GM18502 (cell line): ENCODE measurements around the gene DDIT4.
"Not testable (repeated sequence)": the region's sequence is repeated elsewhere in the genome, so short reads cannot be mapped to it uniquely, and the experiment has no call there.

Experiments
- ATAC-seq: cut with Tn5 transposase; IDR thresholded peaks from one replicate; pipeline ENCODE4 v1.9.1; 2021; ENCODE audit warnings: mild to moderate bottlenecking; ENCODE audit not compliant: unreplicated experiment, poor library complexity

Gene DDIT4

DNA sequence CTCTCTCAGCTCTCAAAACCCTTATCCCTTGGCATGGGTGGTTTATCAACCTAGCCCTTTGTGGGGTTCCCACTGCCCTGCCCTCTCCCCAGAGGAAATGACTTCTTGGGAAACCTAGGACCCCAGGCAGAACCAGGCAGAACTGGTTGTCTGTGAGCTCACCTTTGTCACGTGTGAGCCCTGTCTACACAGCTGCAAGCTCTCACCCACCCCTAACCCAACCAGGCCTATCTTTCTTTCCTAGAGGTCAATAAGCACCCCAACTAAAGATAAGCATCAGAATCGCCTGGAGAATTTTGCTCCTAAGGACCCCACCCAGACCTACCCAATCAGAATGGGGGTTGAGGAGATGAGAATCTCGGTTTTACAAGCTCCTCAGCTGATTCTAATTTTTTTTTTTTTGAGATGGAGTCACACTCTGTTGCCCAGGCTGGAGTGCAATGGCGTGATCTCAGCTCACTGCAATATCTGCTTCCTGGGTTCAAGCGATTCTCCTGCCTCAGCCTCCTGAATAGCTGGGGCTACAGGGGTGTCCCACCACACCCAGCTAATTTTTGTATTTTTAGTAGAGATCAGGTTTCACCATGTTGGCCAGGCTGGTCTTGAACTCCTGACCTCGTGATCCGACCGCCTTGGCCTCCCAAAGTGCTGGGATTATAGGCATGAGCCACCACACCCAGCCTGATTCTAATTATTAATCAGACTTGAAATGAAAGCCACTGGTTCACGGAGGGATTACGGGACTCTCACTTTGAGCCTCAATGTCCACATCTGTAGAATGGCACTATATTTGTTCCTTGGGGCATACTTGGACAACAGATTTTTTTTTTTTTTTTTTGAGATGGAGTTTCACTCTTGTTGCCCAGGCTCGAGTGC, 7.5 kb upstream of the DDIT4 start:
- no peak for ATAC-seq

DNA sequence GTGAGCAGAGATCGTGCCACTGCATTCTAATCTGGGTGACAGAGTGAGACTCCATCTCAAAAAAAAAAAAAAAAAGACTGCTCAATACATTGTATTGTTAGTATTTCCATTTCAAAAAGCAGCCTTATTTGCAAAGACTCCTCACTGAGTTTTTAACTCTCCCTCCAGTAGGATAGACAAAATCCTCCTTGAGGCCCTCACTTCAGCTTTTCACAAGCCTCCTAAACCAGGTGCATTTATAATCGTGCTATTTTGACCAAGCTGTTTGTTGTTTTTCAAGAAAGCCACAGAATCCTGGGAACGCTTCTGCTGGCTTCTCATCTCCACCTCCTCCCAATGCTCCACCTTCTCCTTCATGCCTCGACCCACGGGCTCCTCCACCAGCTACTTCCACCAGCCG, 6.3 kb upstream of the DDIT4 start:
- ATAC-seq = no peak

DNA sequence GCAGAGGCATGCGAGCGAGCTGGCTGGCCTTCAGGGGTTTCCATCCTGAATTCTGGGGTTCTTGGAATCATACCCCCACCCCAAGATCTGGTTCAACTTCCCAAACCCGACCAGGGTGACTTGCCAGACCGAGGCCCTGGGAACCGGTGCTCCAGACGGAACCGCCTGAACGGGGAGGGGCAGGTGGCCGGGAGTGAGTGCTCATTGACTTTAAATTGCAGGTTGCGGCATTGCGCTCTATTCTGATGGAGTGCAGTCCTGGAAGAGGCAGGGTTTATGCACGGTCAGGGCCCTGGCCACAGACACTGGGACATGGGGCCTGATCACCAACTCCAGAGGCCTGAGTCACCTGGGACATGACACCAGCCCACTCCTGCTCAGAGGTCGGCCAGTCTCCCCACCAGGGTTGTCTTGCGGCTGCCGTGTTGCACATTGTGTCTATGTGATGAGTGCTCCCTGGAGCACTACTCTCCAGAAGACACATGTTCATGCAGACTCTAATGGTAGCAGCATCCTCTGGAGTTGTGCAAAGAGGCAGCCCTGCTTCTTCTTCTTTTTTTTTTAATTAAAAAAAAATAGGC, 5.8 kb upstream of the DDIT4 start:
- ATAC-seq = no peak

DNA sequence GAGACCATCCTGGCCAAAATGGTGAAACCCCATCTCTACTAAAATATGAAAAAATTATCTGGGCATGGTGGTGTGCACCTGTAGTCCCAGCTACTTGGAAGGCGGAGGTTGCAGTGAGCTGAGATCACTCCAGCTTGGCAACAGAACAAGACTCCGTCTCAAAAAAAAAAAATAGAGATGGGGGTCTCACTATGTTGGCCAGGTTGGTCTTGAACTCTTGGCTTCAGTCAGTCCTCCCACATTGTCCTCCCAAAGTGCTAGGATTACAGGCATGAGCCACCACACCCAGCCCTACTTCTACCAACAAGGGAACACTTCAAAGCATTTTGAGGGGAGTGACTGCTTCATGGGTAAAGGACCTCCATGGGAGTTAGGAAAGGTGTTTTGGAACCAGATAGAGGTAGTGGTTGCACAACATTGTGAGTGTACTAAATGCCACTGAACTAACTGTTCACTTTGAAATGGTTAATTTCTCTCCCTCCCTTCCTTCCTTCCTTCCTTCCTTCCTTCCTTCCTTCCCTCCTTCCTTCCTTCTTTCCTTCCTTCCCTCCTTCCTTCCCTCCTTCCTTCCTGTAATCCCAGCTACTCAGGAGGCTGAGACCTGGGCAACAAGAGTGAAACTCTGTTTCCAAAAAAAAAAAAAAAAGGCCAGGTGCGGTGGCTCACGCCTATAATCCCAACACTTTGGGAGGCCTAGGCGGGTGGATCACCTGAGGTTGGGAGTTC, 5.1 kb upstream of the DDIT4 start:
- ATAC-seq = not testable (repeated sequence)

DNA sequence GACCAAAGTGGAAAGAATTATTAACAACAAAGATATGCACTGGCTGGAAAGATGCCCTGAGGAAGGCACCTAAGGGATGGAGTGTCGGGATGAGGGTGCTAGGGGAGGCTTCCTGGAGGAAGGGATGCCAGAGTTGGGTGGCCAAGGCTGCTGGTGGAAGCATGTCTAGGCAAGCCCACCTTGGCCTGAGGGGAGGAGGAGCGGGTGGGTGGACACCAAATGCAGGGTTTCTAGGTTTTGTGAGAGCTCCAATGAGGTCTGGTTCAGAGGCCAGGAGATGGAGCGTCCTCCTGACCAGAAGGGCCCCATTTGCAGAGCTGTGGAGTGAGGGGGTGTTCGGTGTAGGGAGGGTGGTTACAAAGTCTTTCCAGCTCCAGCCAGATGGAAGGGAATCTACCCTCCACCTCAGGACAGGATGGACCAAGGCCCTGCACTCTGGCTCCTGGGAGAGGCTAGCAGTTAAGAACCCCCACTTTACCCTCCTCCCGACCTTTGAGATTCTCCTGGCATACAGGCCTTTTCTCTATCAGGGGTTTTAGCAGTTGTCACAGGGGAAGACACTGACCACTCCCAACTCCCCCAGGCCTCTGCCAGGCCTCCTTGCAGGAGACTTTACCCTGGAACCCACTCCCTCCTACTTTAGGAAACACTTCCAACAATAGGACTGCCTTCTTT, 3.0 kb upstream of the DDIT4 start:
- no peak for ATAC-seq

DNA sequence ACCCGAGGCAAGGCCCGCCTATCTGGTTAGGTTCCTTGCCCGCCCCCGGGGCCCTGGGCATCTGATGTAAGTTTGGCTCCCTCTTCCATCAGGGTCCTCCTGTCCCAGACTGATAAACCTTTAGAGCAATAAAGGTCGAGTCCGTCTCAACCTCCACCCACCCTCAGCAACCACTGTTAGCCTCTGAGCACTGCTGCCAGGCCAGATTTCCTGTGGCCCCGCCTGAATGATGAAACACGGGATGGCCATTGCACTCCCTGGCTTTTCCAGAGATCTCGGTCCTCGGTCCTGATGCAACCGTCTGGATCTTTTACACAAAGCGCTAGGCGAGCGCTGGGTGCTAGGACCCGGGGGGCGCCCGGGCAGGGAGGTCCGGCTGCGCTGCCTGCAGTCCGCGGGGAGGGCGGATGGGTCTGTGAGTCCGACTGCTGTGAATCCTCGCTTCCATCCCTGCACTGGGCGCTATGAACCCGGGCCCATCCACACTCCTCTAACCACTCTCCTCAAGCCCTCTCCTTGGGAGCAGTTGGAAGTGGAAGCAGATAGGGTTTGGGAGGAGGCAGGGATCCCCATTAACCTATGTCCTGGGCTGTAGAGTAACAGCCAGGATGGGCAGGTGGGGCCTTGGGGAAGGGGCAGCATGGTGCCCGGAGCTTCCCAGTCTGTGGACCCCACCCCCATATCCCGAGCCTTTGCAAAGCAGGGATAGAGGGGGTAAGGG, 875 bp upstream of the DDIT4 start:
- ATAC-seq = peak; percentile 32

DNA sequence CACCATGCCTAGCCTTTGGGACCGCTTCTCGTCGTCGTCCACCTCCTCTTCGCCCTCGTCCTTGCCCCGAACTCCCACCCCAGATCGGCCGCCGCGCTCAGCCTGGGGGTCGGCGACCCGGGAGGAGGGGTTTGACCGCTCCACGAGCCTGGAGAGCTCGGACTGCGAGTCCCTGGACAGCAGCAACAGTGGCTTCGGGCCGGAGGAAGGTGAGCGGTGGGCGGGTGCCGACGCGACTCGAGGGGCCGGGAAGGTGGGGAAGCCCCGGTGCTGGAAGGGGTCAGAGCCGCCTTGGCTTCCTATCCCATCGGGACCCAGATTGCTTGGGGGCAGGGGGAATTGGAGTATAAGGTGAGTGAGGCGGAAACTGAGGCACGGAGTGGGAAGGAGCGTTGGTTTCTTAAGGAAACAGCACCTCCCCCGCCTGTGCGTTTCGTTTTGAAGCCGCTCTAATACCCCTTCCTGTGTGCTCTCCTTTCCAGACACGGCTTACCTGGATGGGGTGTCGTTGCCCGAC, 547 bp downstream of the DDIT4 start:
- no peak for ATAC-seq

DNA sequence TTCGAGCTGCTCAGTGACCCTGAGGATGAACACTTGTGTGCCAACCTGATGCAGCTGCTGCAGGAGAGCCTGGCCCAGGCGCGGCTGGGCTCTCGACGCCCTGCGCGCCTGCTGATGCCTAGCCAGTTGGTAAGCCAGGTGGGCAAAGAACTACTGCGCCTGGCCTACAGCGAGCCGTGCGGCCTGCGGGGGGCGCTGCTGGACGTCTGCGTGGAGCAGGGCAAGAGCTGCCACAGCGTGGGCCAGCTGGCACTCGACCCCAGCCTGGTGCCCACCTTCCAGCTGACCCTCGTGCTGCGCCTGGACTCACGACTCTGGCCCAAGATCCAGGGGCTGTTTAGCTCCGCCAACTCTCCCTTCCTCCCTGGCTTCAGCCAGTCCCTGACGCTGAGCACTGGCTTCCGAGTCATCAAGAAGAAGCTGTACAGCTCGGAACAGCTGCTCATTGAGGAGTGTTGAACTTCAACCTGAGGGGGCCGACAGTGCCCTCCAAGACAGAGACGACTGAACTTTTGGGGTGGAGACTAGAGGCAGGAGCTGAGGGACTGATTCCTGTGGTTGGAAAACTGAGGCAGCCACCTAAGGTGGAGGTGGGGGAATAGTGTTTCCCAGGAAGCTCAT, 1.1 kb downstream of the DDIT4 start:
- ATAC-seq = no peak

DNA sequence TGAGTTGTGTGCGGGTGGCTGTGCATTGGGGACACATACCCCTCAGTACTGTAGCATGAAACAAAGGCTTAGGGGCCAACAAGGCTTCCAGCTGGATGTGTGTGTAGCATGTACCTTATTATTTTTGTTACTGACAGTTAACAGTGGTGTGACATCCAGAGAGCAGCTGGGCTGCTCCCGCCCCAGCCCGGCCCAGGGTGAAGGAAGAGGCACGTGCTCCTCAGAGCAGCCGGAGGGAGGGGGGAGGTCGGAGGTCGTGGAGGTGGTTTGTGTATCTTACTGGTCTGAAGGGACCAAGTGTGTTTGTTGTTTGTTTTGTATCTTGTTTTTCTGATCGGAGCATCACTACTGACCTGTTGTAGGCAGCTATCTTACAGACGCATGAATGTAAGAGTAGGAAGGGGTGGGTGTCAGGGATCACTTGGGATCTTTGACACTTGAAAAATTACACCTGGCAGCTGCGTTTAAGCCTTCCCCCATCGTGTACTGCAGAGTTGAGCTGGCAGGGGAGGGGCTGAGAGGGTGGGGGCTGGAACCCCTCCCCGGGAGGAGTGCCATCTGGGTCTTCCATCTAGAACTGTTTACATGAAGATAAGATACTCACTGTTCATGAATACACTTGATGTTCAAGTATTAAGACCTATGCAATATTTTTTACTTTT, 1.8 kb downstream of the DDIT4 start:
- ATAC-seq = no peak

DNA sequence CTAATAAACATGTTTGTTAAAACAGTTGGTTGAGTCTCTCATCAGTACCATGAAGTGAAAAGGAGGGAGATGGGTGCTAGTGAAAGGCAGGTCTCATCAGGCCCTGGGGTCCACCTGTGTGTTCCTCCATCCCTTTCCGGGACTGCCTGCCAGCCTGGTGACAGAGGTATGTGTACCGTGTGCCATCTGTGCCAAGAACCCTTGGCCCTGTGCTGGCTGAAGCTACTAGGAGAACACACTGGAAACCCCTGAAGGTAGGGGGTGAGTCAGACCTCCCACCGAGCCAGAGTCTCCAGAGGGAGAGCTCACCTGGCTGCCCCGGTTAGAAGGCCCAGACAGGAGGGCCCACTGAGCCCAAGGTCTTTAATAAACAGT, 2.3 kb downstream of the DDIT4 start:
- no peak for ATAC-seq

DNA sequence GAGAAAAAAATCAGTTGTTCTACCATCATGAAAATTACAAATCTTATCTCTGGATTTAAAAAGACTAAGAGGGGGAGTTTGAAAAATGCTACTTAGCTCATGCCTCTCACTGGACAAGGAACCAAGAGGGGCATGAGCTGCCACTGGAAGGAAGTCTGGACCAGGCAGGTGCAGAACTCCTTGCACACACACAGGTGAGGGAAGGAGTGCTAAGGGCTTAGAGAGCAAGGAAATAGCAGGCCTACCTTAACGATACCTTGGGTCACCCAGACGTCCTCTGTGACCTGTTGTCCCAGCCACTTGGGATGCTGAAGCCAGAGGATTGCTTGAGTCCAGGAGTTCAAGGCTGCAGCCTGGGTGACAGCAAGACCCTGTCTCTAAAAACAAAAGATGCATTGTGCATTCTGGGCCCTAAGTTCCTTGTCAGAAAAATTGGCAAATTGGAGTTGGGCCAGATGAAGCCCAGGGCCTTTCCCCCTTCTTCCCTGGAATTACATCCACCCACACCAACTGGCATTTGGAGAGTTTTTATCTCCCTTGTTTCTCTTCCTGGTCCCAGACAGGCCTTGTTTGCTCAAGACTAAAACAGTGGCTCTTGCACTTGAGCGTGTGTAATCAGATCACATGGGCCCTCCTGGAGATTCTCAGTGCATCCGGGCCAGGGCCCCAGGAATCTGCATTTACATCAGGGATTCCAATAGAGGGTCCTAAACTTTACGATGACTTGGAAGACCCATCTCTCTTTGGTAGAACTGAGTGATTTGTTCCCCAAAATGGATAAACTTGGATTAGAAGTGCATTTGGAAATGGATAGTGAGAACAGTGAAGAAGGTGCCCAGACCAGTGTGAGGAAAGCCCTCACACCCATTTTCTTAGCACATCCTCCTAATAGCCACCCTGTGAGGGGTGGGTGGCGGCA, 3.0 kb downstream of the DDIT4 start:
- no peak for ATAC-seq

DNA sequence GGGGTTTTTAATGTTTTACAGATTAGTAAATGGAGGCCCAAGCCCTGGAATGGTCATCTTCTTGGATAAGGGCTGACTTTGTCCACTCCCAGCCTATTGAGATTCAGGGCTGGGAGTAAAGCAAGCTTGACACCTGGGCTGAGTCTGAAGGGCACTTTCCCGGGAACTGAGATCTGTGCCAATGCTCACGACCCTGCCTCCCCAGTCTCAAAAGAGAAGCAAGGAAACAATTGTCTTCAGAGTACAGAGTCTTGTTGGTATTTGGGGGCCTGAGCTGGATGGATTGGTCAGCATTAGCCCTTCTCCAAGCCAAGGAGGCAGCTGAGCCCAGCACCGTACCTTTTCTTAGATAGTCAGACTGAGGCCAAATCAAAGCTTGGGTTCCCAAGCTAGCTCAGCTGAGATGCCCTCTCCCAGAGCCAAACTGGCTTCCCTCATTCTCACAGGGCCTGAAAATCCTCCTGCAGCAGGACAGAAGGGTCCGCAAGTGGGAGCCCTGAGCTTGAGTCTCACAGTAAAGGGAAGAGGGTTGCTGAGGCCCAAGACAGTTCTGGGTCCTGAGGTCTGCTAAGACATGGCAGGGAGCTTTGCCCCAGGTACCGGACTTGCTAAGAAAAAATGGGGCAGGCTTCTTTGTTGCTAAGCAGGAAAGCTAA, 3.7 kb downstream of the DDIT4 start:
- ATAC-seq = no peak

DNA sequence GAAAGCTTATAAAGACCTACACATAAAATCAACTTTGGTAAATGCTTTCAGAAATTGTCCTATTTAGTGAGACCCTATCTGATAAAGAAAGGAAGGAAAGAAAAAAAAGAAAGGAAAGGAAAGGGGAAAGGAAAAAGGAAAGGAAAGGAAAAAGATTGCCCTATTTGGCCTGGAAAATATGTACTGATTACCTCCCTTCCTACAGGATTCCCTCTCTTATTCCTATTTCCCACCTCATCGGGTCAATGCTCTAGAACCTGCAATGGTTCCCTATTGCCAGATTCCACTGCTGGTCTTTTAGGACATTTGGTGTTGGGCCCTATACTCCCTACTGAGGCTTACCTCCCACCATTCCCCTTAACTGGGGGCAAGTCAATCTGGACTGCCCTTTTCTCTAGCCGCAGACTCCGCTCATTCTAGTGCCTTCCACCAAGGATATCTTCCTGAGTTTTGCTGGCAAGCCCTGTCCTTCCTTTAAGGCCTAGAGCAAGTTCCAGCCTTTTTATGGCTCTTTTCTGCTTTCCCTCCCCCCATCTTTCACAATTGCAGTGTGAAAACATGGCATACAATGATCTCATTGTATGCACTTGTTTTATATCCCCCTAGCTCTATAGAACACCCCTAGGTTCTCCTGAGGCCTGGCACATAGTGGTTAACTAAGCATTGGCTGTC, 4.4 kb downstream of the DDIT4 start:
- ATAC-seq = no peak

DNA sequence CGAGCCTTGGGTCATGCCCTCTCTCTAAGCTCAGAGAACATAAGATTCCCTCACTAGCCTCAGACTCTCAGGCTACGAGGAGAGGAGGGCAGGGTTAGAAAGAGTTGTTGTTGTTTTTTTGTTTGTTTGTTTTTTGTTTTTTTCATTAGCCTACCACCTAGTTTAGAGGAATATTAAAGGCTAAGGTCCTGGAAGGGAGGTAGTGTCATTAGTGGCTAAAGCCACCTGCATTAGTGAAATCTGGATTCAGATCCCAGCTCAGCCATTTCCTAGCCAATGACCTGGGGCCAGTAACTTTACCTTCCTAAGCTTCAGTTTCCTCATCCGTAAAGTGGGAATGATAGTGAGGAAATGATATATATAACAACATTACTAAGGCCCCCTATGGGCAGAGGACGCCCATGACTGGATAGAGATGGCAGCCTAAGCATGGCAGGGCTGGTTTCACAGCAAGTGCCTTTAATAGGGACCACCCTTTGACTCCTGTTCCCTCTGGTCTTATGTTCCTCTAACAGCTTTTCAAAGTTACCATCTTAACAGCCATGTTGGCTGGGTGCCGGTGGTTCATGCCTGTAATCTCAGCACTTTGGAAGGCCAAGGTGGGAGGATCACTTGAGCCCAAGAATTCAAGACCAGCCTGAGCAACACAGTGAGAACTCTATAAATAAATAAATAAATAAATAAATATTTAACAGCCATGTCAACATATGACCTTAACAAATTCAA, 5.1 kb downstream of the DDIT4 start:
- no peak for ATAC-seq

DNA sequence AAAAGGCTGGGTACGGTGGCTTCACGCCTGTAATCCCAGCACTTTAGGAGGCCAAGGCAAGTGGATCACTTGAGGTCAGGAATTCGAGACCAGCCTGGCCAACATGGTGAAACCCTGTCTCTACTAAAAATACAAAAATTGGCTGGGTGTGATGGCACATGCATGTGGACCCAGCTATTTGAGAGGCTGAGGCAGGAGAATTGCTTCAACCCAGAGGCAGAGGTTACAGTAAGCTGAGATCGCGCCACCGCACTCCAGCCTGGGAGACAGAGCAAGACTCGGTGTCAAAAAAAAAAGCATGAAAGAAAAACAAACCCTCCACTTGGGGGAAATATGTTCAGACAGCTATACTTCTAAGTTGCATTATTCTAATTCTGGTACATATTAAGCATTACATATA, 5.9 kb downstream of the DDIT4 start:
- not testable (repeated sequence) for ATAC-seq

DNA sequence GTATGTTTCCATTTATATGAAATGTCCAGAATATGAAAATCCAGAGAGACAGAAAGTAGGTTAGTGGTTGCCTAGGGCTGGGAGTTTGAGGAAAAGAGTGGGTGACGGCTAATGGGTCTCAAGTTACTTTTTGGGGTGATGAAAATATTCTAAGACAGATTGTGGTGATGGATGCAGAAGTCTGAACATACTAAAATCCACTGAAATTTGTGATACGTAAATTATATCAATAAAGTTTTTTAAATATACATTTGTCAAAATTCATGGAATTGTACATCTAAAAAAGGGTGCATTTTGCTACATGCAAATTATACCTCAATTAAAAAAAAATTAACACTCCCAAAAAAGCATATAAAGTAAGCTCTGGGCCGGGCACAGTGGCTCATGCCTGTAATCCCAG, 9.4 kb downstream of the DDIT4 start:
- ATAC-seq = no peak
